NCI-H146 treated with DMSO at 0.1 percent for 48 hours (cell line): ENCODE measurements around the gene COL2A1.

Source experiments
- DNase-seq: peaks from one replicate; lab custom pipeline; 2025; ENCODE audit not compliant: unreplicated experiment; lab: John Stamatoyannopoulos, UW

The COL2A1 gene

DNA sequence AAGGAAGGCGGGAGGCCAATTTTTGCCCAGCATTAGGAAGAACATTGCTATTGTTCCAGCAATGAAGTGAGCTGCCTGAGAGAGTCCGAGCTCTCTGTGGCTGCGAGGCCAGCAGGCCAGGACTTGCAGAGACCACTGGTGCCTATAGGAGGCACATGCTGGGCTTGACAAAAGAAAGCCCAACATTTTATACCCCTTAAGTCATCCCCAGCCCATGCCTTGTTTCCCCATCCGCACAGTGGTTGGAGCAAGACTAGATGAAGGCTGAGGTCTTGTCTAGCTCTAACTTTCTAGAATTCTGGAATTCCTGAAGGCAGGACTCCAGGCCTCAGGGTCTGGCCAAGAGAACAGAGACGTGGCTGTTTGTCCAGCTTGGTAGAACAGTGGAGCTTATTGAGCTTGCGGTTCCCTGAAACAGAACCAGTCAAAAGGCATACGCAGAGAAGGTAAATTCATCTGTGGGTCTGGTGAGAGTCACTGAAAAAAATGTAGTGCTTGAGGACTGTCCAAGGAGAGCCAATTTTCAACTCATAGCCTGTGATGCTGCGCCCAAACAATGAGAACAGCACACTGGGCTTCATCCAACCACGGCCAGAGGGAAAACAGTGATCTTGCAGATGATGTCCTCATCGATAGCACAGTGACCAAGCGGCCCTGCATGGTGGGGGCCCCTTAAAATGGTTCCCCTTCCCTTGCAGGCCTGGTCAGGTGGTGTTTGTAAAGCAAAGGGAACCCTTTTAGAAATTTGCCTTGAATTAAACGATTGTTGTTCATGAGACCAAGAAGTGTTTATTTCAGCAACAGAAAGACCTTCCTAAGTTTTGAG is 27.1 kb upstream of the COL2A1 start:
- peak; percentile 14 for DNase-seq

GRCh38 chr12:48030173-48030650 is 25.9 kb upstream of the COL2A1 start:
- DNase-seq, result peak; percentile 52

GRCh38 chr12:48029491-48030172 is 25.4 kb upstream of the COL2A1 start:
- DNase-seq, result no peak

GRCh38 chr12:48028541-48029431 is 24.5 kb upstream of the COL2A1 start:
- DNase-seq, result no peak

GRCh38 chr12:48027183-48028002 is 23.1 kb upstream of the COL2A1 start:
- DNase-seq, result no peak

DNA sequence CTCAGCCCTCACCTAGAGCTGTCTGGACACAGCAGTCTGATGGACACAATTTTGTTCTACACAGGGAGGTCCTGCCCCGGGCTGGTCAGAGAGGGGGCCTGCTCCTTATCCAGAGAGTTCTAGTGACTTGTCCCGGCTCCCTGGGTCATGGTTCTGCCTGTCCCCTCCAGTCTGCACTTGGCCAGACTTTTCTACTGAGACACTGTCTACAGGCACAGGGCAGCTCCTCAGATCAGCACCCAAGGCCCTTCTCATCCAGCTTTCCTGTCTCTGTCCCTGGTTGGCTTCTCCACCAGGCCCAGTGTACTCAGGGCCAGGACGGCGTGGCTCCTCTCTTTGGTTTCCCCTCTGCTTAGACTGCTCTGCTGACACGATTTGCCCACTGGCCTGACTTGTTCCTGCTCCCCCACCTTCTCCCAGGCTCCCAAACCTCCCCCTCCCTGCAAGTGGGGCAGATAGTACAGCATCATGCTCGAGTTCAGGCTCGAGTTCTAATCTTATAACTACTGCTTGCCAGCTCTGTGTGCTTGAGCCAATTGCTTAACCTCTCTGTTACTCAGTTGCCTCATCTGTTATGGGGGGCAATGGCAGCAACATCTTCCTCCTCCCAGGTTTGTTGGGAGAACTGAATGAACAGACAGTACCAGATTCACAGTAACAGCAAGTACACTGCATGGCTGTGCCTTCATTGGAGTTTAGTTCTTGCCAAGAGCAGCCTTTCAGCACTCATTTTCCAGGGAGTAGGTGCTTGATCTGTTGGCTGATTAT is 22.0 kb upstream of the COL2A1 start:
- DNase-seq, result no peak

- DNase-seq, result no peak
Measured at GRCh38 chr12:48025281-48025680, 21.0 kb upstream of the COL2A1 start.

GRCh38 chr12:48024735-48025134 is 20.5 kb upstream of the COL2A1 start:
- DNase-seq, result no peak

GRCh38 chr12:48023386-48023785 is 19.1 kb upstream of the COL2A1 start:
- peak; percentile 84 for DNase-seq

GRCh38 chr12:48022676-48023385 is 18.6 kb upstream of the COL2A1 start:
- DNase-seq, result peak; percentile 55

- DNase-seq, result no peak
Measured at GRCh38 chr12:48022180-48022521, 17.9 kb upstream of the COL2A1 start.

GRCh38 chr12:48021485-48022179 is 17.4 kb upstream of the COL2A1 start:
- peak; percentile 99 for DNase-seq

- no peak for DNase-seq
Measured at GRCh38 chr12:48019639-48020265, 15.5 kb upstream of the COL2A1 start.

DNA sequence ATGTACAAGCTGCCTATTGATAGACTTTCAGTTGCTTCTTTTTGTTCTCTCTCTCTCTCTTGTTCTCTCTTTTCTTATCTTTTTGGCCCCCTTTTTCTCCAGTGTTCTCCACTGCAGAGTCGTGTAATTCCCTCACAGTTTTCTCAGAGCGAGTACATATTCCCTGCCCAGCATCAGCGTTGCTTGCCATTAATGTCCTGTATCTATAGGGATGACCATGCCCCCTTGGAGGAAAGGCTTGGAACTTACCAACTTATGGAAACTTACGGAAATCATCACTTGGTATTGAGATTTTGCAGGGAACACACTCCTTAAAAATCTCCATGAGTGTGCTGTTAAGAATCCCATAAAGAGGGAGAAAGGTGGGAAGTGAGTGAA is 14.3 kb upstream of the COL2A1 start:
- no peak for DNase-seq

GRCh38 chr12:48017921-48018617 is 13.8 kb upstream of the COL2A1 start:
- DNase-seq, result no peak

DNA sequence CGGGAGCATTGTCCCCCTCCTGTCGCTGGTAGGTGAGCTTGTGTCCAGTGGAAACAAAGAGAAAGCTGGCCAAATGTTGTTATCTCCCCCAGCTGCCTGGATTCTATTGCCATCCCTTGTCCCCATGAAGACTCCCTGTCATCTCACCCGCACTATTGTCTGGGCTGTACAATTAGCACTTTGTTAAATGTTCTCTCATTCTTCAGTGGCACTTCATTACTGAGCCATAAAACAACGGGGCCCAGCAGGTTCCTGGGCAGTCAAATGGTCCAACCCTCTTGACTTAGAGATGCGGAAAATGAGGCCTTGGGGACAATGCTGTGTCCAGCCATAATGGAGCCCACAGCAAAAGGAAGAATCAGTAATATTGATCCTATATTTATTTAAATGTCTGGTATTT is 13.2 kb upstream of the COL2A1 start:
- DNase-seq, result peak; percentile 88

GRCh38 chr12:48016373-48017020 is 12.2 kb upstream of the COL2A1 start:
- no peak for DNase-seq
